NCI-H1417 treated with DMSO at 0.1 percent for 48 hours (cell line): Measurements from ENCODE around the gene ZNF469.
"Not testable (repeated sequence)": the region's sequence is repeated elsewhere in the genome, so short reads cannot be mapped to it uniquely, and the experiment has no call there.

Experiments used
- DNase-seq: peaks from one replicate; lab custom pipeline; 2025; lab: John Stamatoyannopoulos, UW

ZNF469 gene

DNA sequence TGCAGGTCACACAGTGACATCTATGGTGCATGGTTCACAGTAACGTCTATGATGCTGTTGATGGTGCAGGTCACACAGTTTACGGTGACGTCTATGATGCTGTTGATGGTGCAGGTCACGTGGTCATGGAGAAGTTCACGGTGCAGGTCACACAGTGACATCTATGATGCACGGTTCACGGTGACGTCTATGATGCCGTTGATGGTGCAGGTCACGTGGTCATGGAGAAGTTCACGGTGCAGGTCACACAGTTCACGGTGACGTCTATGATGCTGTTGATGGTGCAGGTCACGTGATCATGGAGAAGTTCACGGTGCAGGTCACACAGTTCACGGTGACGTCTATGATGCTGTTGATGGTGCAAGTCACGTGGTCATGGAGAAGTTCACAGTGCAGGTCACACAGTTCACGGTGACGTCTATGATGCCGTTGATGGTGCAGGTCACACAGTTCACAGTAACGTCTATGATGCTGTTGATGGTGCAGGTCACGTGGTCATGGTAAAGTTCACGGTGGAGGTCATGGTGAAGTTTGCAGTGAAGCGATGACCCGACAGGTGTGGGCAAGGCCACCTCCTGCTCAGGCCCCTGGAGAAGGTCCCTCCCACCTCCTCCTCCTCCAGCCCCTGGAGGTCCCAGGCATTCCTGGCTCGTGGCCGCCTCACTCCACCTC is 27.7 kb downstream of the ZNF469 start:
- not testable (repeated sequence) for DNase-seq

DNA sequence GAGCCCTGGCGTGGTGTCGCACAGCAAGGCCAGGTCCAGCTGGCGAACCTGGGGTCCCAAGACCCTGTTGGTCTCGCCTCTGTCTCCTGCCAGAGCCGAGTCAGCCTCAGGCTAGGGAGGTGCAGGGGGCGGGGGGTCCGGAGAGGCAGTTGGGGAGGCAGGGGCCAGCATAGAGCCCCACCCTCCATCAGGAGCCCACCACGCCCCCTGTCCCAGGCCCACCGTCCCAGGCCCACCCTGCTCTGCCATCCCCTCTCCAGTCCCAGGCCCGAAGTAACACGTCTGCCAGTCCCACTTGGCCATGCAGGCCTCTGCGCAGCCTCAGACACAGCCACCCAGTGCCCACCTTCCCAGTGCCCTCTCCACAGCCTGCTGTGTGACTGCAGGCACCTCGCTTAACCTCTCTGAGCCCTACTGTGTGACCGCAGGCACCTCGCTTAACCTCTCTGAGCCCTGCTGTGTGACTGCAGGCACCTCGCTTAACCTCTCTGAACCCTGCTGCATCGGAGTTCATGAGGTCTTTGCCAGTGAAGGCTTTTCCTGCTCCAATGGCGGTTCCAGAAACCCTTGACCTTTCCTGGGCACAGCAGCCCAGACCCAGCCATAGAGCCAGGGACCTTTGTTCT is 29.3 kb downstream of the ZNF469 start:
- no peak for DNase-seq

DNA sequence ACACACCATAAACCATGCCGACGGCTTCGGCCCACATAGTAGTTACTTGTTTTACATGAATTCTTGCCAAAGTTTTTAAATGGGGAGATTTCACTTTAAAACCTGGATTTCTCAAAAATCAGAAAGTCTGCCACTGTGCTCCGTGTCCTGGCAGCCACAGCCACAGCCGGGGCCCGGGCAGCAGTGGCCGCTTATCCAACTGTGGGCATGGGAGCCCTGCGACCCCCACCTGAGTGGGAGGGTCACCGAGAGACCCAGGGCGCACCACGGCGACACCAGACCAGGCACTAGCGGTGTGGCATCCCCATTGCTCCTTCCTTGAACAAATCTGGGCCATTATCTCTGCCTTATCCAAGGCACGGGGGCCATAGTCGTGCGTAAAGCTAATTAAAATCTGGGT is 30.0 kb downstream of the ZNF469 start:
- DNase-seq = no peak

DNA sequence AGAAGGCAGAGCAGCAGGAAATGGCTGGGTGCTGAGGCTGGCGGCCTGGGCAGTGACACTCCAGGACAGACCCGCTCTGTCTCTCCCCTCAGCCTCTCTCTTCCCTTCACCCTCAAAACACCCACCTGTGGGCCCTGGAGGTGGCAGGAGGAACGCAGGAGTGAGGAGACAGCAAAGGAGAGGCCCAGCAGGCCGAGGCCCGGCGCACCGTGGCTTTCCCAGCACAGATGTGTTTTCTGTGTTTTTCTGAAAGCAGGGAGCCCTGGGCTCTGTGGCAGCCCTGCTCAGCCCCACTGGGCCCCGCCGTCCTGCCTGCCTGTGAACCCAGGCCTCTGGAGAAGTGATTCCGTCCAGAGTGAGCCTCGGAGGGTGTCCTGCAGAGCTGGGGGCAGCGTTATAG is 30.5 kb downstream of the ZNF469 start:
- DNase-seq = no peak

DNA sequence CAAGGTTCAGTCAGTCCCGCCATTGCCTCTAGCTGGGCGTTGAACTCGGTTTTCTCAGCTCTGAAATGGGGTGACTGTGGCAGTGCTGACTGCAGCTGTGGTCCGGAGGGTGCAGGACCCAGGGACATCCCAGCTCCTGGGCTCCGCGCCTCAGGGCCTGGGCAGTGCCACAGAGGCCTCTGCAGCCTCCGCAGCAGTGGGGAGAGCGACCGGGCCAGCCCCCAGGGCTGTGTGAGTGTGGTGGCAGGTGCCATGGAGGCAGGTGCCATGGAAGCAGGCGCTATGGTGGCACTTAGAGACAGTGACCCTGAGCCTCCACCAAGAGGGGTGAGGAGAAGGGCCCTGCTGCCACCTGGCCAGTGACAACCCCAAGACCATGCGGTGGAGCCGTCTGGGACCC is 30.9 kb downstream of the ZNF469 start:
- DNase-seq = no peak

DNA sequence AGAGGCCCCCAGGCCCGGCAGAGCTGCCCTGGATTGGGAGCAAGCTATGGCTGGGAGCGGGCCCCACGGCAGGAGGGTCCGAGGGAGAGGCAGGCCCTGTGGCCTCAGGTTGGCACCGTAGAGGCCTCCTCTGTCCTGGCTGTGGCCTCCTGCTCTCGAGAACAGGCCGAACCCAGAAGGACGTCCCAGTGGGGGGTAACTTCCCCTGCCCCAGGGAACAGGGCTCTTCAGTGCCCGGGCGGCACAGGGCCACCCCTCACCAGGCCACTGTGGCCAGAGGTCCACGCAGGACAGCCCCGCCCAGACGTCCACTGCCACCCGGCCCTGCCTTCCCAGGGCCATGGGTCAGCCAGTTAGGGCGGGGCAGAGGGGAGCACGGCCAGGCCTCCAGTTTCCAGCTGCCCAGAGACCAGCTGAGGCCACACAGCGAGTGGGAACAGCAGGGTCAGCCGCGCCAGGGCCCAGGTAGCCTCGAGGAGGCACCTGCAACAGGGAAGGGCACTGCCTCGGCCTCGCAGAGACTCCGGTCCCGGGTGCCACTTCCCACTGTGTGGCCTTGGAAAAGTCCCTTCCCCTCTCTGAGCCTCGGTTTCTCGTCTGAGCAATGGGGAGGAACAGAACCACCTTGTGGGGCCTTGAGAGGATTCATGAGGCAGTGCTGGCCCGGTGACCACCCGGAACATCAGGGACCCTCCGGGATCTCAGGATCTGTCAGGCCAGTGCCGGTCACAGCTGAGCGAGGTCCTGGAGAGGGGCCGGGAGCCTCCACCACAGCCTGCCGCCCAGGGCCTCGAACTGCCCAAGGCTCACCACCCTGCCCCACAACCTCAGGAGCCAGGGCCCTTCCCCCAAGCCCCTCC is 32.0 kb downstream of the ZNF469 start:
- DNase-seq = no peak

DNA sequence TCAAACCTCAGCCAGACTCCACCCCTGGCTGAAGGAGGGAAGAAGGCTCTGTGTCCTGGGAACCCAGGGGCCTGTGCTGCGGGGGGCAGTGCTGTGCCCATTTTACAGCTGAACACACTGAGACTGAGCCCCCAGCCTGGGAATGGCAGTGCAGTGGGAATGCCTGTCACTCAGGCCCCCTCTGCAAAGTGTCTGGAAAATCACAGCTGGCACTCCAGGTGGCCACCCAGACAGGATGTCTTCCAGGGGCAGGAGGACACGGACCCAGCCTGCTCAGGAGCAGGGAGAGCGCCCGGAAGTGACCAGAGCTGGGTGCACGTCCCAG is 32.6 kb downstream of the ZNF469 start:
- no peak for DNase-seq

DNA sequence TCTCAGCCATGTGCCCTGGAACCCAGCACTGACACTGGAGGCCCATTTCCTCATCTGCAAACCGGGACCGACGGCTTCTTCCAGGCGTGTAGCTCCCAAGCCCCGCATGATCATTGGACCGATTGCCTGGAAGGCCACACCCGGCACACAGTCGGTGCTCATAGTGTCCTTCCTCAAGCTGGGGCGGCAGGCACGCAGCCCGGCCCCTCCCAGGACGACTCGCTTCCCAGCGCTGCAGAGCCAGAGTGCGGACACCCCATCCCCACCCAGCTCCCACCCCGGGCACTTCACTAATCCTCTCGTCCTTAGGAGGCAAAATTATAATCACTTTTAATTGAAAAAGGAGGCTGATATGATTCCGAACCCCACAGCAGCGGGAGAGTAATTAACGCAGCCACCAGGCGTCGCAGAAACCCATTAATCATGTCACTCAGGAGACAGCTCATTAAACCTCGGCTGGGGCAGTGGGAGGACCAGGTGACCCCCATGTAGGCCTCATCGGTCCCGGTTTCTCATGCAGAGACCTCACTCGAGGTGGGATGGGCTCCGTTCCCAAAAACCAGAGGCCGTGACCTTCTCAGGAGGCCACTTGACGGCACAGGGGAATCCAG is 33.1 kb downstream of the ZNF469 start:
- peak; percentile 2 for DNase-seq

DNA sequence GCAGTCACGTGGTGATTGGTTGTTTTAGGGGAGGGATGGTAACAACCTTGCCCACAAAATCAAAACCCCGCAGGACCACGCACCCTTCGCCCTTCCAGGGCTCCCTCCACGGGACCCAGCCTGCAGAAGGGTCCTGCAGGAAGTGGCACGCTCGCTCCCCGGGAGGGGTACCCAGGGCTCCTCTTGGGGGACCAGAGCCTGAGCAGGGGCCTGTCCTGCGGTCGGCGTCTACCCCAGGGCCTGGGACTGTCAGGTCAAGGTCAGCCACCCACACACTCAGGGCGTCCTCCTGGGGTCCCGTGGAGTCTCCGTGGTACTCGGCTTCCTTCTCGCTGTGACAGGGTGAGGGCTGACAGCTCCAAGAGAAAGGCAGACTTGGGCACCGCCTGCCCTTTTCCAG is 33.9 kb downstream of the ZNF469 start:
- no peak for DNase-seq

DNA sequence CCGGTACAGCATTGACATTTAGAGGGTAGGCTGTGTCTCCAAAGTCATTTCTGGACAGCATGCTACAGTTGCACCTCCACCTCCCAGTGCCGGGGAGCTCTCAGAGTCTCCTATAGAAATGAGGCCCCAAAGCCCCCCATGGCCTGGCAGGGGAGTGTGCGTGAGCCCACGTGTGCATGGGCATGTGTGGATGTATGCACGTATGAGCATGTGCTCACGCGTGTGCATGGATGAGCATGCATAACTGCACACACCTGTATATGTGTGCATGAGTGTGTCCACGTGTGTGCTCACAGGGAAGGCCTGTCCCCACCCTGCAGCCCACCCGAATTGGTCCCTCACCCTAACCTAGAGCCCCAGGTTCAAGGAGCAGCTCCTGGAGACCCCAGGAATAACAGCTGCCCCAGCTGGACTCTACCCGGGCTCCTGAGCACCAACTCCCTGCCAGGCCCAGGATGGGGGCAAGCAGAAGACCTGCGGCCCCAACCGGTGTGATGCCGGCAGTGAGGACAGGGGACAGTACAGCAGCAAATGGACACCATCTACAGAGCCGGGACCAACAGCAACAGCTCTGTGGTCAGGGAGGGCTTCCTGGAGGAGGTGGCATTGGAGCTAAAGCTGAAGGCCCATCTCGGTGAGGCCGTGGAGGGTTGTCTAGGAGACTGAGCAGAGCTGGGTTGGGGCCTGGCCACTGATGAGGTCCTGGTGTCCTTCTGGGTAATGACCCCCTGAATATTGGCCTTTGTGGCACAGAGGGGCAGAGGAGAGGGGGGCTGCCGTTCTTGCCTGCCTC is 35.1 kb downstream of the ZNF469 start:
- DNase-seq = no peak

DNA sequence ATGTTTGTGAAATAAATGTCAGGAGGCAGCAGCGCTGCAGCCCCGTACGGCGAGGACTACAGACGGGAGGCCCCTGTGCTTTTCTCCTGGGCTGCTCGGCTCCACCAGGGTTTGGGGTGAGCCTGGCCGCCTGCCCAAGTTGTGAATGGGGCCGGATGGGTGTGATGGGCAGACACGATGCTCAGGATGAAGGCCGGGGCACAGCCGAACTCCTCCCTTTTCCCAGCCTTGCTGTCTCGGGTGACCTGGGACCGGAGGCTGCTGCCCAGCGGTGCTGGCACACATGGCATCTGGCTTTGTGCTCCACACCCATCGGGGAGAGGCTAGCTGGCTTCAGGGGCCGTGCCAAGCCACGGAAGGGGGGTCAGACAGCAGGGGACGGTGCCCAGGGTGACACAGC is 36.1 kb downstream of the ZNF469 start:
- no peak for DNase-seq

DNA sequence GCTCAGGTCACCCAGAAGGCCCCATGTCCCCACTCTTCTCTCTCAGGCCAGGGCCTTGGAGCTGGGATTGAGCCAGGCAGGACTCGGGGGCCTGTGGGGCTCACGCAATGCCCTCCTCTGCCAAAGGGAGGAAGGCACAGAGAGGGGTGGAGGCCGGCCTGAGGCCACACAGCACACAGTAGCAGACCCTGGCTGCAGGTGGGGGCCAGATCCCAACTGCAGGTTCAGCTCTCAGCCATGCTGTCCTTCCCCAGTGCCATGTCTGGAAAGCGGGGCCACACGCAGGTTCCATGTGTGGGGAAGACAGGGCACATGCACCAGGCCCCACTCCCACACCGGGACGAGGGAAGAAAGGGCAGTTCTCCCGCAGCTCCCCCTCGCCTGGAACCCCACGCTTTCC is 37.0 kb downstream of the ZNF469 start:
- DNase-seq = no peak

DNA sequence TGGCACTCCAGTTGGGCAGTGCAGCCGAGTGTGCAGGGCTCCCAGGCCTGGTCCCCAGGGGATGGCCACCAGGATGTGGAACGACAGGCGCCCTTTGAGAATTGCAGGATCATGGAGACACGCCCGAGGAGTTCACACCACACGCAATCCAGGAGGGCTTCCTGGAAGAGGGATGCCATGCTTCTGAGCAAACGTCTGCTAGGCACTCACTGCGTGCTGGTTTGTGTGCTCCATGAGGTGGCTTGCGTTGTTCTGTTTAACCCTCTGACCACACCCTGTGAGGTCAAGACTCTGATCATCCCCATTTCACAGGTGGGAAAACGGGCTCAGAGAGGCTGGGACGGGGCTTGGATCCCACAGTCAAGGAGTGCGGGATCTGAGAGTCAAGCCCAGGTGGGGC is 37.7 kb downstream of the ZNF469 start:
- DNase-seq = no peak

DNA sequence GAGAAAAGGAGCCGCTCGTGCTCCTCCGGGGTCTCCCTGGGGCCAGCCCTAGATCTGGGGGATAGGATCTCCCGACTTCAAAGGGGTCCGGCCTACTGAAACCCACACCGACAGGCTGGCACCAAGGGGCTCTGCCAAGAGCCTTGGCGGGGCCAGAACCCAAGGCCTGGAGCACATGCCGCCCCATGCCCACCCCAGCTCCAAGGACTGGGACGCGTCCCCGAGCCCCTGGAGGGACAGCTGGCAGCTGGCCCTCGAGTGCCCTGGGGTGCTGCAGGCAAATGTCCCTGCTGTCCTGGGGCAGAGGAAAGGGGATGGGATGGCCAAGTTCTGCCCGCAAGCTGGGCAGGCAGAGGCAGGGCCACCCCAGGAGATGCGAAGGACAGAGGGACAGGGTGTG is 38.5 kb downstream of the ZNF469 start:
- DNase-seq = no peak

DNA sequence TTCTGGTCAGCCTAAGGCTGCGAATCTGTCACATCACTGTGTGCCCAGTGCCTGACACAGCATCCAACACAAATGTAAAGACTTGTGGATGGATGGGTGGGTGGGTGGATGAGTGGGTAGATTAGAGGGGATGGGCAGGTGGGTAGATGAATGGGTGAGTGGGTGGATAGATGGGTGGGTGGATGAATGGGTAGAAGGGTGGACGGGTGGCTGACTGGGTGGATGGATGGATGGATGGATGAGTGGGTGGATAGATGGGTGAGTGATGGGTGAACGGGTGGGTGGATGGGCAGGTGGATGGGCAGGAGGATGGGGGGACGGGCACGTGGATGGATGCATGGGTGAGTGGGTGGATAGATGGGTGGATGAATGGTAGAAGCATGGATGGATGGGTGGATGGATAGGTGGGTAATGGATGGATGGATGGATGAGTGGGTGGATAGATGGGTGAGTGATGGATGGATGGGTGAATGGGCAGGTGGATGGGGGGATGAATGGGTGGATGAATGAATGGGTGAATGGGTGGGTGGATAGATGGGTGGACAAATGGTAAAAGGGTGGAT is 39.2 kb downstream of the ZNF469 start:
- DNase-seq = no peak

DNA sequence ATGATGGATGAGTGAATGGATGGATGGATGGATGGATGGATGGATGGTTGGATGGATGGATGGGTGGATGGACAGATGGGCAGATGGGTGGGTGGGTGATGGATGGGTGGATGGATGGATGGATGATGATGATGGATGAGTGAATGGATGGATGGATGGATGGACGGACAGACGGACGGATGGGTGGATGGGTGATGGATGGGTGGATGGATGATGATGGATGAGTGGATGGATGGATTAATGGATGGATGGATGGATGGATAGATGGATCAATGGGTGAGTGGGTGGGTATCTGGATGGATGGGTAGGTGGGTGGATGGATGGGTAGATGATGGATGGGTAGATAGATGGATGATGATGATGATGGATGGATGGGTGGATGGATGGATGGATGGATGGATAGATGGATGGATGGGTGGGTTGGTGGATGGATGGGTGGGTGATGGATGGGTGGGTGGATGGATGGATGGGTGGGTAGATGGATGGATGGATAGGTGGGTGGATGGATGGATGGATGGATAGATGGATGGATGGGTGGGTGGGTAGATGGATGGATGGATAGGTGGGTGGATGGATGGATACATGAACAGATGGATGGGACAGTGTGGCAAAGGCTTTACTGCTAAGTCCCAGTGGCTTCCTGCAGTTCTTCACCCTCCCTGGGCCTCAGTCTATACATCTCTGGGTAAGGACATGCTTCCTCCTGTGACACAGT is 40.1 kb downstream of the ZNF469 start:
- DNase-seq = no peak

DNA sequence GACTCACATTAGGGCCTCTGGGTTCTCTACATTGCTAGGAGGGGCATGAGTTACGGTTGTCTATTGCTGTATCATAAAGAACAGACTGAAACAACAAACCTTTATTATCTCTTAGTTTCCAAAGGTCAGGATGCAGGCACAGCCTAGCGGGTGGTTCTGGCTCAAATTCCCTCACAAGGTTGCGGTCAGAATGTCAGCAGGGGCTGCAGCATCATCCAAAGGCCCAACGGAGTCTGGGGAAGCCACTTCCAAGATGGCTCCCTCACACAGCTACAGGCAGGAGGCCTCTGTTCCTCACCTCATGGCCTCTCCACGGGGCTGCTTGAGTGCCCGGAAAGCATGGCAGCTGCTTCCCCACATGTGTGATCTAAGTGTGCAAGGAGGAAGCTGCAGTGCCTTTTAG is 40.7 kb downstream of the ZNF469 start:
- no peak for DNase-seq

DNA sequence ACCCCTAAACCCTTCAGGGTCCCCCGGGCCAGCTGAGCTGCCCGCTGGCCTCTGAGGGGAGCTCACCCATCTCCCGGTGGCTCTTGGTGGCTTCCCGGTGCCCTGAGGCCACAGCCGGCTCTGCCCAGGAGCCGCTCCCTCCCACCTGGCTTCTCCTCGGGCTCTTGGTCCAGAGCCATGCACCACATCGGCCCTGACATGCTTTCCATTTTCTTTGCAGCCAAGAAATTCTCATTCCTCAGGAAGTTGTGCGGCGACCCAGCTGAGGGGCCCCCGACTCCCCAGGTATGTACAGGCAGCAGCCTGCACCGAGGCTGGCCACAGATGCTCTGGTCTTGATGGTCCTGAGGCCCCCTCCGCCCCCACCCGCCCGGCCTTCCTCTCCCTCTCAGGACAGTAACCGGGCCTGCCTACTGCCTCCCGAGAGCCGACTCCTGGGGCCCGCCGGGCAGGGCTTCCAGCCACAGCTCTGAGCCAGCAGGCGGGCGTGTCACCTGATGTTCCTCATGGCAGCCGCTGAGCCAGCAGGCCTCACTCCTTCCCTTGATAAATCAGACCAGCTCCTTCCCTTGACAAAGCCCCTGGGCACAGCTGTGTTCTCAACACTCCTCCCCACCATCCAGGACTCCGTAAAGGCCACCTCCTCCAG is 42.0 kb downstream of the ZNF469 start:
- no peak for DNase-seq

DNA sequence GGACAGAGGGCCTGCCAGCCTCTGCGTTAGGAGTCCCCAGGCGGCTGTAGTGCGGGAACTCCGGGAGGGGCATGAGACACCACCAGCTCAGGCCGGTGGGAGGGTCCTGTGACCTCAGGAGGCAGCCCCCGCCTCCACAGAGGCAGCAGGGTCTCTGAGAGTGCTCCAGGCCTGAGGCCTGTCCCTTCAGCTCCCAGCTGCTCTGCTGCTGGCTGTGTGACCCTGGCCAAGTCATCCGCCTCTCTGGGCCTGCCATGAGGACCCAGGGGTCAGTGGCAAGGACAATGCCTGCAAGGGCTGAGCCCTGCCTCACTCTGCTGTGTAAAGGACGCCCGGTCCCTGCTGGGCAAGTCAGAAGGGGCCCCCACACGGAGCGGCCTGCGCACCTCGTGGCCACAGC is 43.3 kb downstream of the ZNF469 start:
- DNase-seq = no peak

DNA sequence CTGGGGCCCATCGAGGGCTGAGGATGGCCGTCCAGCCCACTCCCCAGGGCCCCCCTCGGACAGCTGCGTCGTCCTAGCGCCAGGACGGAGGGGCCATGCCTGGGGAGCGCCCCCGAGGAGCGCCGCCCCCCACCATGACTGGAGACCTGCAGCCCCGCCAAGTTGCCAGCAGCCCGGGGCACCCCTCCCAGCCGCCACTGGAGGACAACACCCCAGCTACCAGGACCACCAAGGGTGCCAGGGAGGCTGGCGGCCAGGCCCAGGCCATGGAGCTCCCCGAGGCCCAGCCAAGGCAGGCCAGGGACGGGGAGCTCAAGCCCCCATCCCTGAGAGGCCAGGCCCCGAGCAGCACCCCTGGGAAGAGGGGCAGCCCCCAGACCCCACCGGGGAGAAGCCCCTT is 44.6 kb downstream of the ZNF469 start:
- DNase-seq = no peak

DNA sequence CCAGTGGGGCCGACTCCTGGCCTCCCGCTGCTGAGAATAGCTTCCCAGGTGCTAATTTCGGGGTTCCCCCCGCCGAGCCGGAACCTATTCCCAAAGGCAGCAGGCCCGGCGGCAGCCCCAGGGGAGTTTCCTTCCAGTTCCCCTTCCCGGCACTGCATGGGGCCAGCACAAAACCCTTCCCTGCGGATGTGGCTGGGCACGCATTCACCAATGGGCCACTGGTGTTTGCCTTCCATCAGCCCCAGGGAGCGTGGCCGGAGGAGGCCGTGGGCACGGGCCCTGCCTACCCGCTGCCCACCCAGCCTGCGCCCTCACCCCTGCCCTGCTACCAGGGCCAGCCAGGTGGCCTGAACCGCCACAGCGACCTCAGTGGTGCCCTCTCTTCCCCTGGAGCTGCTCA is 45.4 kb downstream of the ZNF469 start:
- DNase-seq = no peak
